Neural progenitor cell (in vitro differentiated cells): ENCODE data around the gene PARD3B. TPM values are rescaled to one million over a fixed set of nuclear protein-coding genes. Genes with fewer than 3 reads are reported as not detected.

Source experiments
- DNase-seq: peaks from one replicate; pipeline ENCODE4 v3.0.0-alpha.2; 2016; ENCODE audit warnings: low spot score
- H2AFZ ChIP-seq: fragments of 200-600 bp; sonication (generic); replicated peaks from 2 replicates; pipeline ENCODE4 v1.6.1; 2016; ENCODE audit warnings: antibody characterized with exemption
- H3F3A ChIP-seq: fragments of 200-600 bp; sonication (generic); 2 replicates; pipeline ENCODE4 v1.6.1; 2016; ENCODE audit warnings: antibody characterized with exemption, low read depth
- H3K27ac ChIP-seq: fragments of 200-600 bp; sonication (generic); 2 replicates; pipeline ENCODE4 v1.5.1; 2016; ENCODE audit warnings: mild to moderate bottlenecking
- H3K27me3 ChIP-seq: fragments of 200-600 bp; sonication (generic); 2 replicates; pipeline ENCODE4 v1.6.1; 2016; ENCODE audit warnings: mild to moderate bottlenecking, moderate library complexity
- H3K36me3 ChIP-seq: fragments of 200-600 bp; sonication (generic); 2 replicates; pipeline ENCODE4 v1.5.1; 2016
- H3K4me1 ChIP-seq: fragments of 200-600 bp; sonication (generic); 2 replicates; pipeline ENCODE4 v1.6.1; 2016; ENCODE audit warnings: mixed run types
- H3K4me2 ChIP-seq: fragments of 200-600 bp; sonication (generic); 2 replicates; pipeline ENCODE4 v1.6.1; 2016
- H3K4me3 ChIP-seq: fragments of 200-600 bp; sonication (generic); 2 replicates; pipeline ENCODE4 v1.5.1; 2016
- H3K79me2 ChIP-seq: fragments of 200-600 bp; sonication (generic); 2 replicates; pipeline ENCODE4 v1.6.1; 2016; ENCODE audit warnings: low read depth
- H3K9ac ChIP-seq: fragments of 200-600 bp; sonication (generic); 2 replicates; pipeline ENCODE4 v1.6.1; 2016
- H3K9me3 ChIP-seq: fragments of 200-600 bp; sonication (generic); 2 replicates; pipeline ENCODE4 v1.5.1; 2016; ENCODE audit warnings: low read depth
- H4K20me1 ChIP-seq: fragments of 200-600 bp; sonication (generic); 2 replicates; pipeline ENCODE4 v1.6.1; 2016; ENCODE audit warnings: low read depth
- H3K27ac Mint-ChIP-seq: 3 replicates; pipeline ENCODE4 v1.8.0; 2021; ENCODE audit warnings: mixed read lengths
- H3K27me3 Mint-ChIP-seq: 2 replicates; pipeline ENCODE4 v1.8.0; 2022; ENCODE audit warnings: low read depth, mild to moderate bottlenecking, inconsistent platforms, moderate library complexity, mixed read lengths; ENCODE audit not compliant: insufficient read depth
- H3K36me3 Mint-ChIP-seq: 3 replicates; pipeline ENCODE4 v1.8.0; 2021; ENCODE audit warnings: mixed read lengths
- H3K4me1 Mint-ChIP-seq: 3 replicates; pipeline ENCODE4 v1.8.0; 2021; ENCODE audit warnings: mixed read lengths
- H3K4me3 Mint-ChIP-seq: 3 replicates; pipeline ENCODE4 v1.8.0; 2021; ENCODE audit warnings: mild to moderate bottlenecking, moderate library complexity, mixed read lengths
- H3K9me3 Mint-ChIP-seq: 3 replicates; pipeline ENCODE4 v1.8.0; 2020; ENCODE audit warnings: mixed read lengths
- EZH2 ChIP-seq: fragments of 200-600 bp; sonication (generic); IDR thresholded peaks from 2 replicates; pipeline ENCODE4 v1.6.1; 2017; ENCODE audit warnings: antibody characterized with exemption, mild to moderate bottlenecking, moderate library complexity
- EZH2phosphoT487 ChIP-seq: fragments of 200-600 bp; sonication (generic); IDR thresholded peaks from 2 replicates; pipeline ENCODE4 v1.6.1; 2017; ENCODE audit warnings: antibody characterized with exemption
- total RNA-seq: library from RNA; depleted of rRNA; stranded (reverse); fragments of >200 nt; gene quantifications from 2 replicates; pipeline ENCODE4 v1.2.3, GENCODE V29; 2015; ENCODE audit warnings: low replicate concordance
- TF ChIP-seq, protein P1 (sequence below): fragments of 200-600 bp; sonication (generic); IDR thresholded peaks from 2 replicates; pipeline ENCODE4 v1.5.1; 2017; ENCODE audit warnings: antibody characterized with exemption, mild to moderate bottlenecking

PARD3B gene
- total RNA-seq, 1 donor from 2014 or later: 8.4 TPM

DNA sequence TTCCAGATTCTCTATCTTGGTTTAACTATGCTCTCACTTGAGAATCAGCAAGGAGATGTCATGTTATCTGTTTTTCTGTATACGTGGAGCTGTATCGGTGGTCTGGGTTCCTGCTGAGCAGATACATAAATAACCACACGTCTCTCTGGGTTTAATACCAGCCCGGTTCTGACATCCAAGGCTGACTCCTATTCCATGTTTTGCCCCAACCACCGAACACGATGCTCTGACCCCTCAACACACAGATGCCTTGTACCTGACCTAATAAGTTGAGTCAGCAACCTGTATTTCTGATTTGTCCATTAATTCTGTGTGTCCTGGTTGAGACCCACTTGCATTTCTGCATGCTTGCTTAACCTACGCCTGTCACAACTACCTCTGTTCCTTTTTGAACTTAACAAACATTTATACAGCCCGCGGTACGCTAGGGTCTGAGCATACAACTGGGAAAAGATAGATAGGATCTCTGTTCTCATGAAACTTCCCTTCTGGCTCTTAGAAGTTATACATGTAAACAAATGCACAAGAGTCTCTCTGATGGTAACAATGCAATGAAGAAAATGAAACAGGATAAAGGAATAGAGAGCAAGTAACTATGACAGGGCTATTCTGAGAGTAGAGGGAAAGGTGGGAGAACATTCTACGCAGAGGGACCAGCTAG is 480.4 kb downstream of the PARD3B start:
- Histone ChIP-seq H3K9me3 (no peaks in the 10 kb centered on the region), H2AFZ (no peak overlapping the region), H3K9ac (no peak overlapping the region), H3K4me3 (no peak overlapping the region), H3K36me3 (no peaks in the 10 kb centered on the region), H4K20me1 (no peaks in the 10 kb centered on the region), H3F3A (no peaks in the 10 kb centered on the region), H3K27ac (no peak overlapping the region), H3K27me3 (no peaks in the 10 kb centered on the region), H3K4me2 (no peak overlapping the region), H3K4me1 (no peaks in the 10 kb centered on the region), H3K79me2 (no peaks in the 10 kb centered on the region)
- DNase-seq: no peak
- peaks cover 2% of the 10 kb centered on the region for H3K27me3 Mint-ChIP-seq
- no peaks in the 10 kb centered on the region for H3K36me3 Mint-ChIP-seq
- no peak overlapping the region for H3K4me3 Mint-ChIP-seq
- TF ChIP-seq EZH2phosphoT487: no peak
- TF ChIP-seq, protein P1, sequence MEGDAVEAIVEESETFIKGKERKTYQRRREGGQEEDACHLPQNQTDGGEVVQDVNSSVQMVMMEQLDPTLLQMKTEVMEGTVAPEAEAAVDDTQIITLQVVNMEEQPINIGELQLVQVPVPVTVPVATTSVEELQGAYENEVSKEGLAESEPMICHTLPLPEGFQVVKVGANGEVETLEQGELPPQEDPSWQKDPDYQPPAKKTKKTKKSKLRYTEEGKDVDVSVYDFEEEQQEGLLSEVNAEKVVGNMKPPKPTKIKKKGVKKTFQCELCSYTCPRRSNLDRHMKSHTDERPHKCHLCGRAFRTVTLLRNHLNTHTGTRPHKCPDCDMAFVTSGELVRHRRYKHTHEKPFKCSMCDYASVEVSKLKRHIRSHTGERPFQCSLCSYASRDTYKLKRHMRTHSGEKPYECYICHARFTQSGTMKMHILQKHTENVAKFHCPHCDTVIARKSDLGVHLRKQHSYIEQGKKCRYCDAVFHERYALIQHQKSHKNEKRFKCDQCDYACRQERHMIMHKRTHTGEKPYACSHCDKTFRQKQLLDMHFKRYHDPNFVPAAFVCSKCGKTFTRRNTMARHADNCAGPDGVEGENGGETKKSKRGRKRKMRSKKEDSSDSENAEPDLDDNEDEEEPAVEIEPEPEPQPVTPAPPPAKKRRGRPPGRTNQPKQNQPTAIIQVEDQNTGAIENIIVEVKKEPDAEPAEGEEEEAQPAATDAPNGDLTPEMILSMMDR: no peak
- H3K4me1 Mint-ChIP-seq: peaks cover 7% of the 10 kb centered on the region
- no peaks in the 10 kb centered on the region for H3K9me3 Mint-ChIP-seq
- H3K27ac Mint-ChIP-seq: no peak overlapping the region

DNA sequence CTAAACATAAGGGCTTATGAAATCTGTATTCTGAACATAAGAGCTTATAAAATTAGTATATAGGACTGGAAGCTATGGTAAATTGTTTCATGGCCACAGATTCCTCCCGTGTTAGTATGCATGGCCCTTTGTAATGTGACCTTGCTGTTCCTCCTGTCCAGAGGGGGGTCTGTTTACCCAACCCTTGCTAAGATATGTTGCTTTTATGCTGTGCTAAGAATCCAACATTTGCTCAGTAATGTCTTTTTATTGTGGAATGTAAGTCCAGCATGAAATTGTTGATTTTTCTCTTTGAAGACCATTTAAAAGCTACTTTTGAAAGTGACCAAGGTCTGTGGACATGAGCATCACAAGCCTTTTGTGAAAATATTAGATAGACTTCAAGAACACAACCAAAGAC is 485.4 kb downstream of the PARD3B start:
- no peaks in the 10 kb centered on the region for H3K4me1 ChIP-seq
- no peak overlapping the region for H2AFZ ChIP-seq
- Mint-ChIP-seq H3K4me3 (no peak overlapping the region), H3K4me1 (peaks cover 5% of the 10 kb centered on the region), H3K36me3 (no peaks in the 10 kb centered on the region), H3K27ac (no peak overlapping the region), H3K9me3 (no peaks in the 10 kb centered on the region), H3K27me3 (peaks cover 2% of the 10 kb centered on the region)
- no peak for DNase-seq
- H3K9ac ChIP-seq: no peak overlapping the region
- no peak overlapping the region for H3K4me3 ChIP-seq
- H3K27me3 ChIP-seq: no peaks in the 10 kb centered on the region
- TF ChIP-seq EZH2phosphoT487: no peak
- TF ChIP-seq EZH2: no peak
- TF ChIP-seq, protein P1: no peak
- H3K9me3 ChIP-seq: no peaks in the 10 kb centered on the region
- no peaks in the 10 kb centered on the region for H4K20me1 ChIP-seq
- no peaks in the 10 kb centered on the region for H3K79me2 ChIP-seq
- no peaks in the 10 kb centered on the region for H3F3A ChIP-seq
- H3K27ac ChIP-seq: no peak overlapping the region
- no peak overlapping the region for H3K4me2 ChIP-seq
- no peaks in the 10 kb centered on the region for H3K36me3 ChIP-seq

DNA sequence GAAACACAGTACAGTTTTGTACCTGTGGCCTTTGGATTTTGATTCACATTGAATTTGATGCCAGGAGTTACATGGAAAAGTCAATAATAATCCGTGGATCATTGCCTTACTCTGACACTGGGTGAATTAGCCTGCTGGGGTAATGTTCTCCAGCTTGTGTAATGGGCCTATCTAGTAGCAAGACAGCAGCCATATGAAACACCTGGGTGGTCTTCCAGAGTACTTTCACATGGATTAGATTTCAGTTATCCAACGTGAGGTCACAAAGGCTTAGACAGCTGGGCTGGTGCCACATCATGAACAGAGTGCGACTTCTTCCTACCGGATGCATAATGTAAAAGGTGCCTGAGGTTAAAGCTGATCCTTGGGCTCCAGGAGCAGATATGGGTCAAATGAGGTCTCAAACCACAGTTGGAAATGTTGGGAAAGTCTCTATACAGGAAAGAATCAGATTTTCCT is 486.8 kb downstream of the PARD3B start:
- peaks cover 5% of the 10 kb centered on the region for H3K4me1 Mint-ChIP-seq
- no peak for DNase-seq
- H3K9me3 Mint-ChIP-seq: no peaks in the 10 kb centered on the region
- H3K4me3 ChIP-seq: no peak overlapping the region
- no peak overlapping the region for H3K9ac ChIP-seq
- no peaks in the 10 kb centered on the region for H3K36me3 ChIP-seq
- no peaks in the 10 kb centered on the region for H4K20me1 ChIP-seq
- no peaks in the 10 kb centered on the region for H3K9me3 ChIP-seq
- no peak overlapping the region for H3K27ac Mint-ChIP-seq
- H3K27me3 Mint-ChIP-seq: peaks cover 2% of the 10 kb centered on the region
- no peaks in the 10 kb centered on the region for H3K4me1 ChIP-seq
- no peak overlapping the region for H3K4me3 Mint-ChIP-seq
- no peak overlapping the region for H3K27ac ChIP-seq
- no peaks in the 10 kb centered on the region for H3K79me2 ChIP-seq
- no peak for TF ChIP-seq EZH2
- TF ChIP-seq, protein P1: no peak
- no peaks in the 10 kb centered on the region for H3K27me3 ChIP-seq
- no peaks in the 10 kb centered on the region for H3K36me3 Mint-ChIP-seq
- H2AFZ ChIP-seq: no peak overlapping the region
- H3K4me2 ChIP-seq: no peak overlapping the region
- H3F3A ChIP-seq: peaks cover 9% of the 10 kb centered on the region
